ENCODE measurements around the gene C11orf97. TPM values are rescaled to one million over a fixed set of nuclear protein-coding genes. Genes with fewer than 3 reads are reported as not detected.

The C11orf97 gene
- total and polyA plus RNA-seq, 2 of the 13 experiments (the other 11 are each of a cell fraction or from before 2014, with no cell fraction given), result 0.35 TPM; not detected in 1

DNA sequence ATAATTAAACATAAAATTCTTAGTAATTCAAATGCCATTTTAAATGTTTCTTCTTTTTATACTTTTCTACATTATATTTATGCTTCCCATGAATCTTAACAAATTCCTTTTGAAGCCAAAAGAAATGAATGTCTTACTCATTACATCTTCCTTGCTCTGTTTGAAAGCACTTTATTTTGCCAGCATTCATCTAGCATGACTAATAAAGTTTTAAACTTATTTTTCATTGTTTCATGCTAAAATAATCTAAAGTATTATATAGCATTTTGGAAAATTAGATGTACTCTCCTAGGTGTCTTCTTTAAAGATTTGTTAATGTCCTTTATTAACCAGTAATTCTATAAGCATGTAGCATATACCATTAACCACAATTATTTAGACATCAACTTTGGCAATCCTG is 45.2 kb downstream of the C11orf97 start:
- H3K9ac ChIP-seq (ENCODE audit: insufficient read depth, low read depth, low read length), result no peak overlapping the region
- no peaks in the 10 kb centered on the region for H3K79me2 ChIP-seq (ENCODE audit: insufficient read depth, low read length)
- ATAC-seq (no peak), FAIRE-seq (no peak), DNase-seq (ENCODE audit: low spot score) (no peak)
- no peak overlapping the region for H3K4me3 ChIP-seq (replicated peaks in 1 of 3; ENCODE audit: insufficient read depth in 1 of 3, low read depth in 2 of 3, low read length in 3 of 3)
- no peaks in the 10 kb centered on the region for H3K36me3 ChIP-seq (replicated peaks in 1 of 2; ENCODE audit: control insufficient read depth in 1 of 2, insufficient read depth in 2 of 2, low read length in 2 of 2)
- H3K27me3 ChIP-seq (ENCODE audit: control insufficient read depth in 1 of 2, insufficient read depth in 2 of 2, low read length in 2 of 2), result no peaks in the 10 kb centered on the region
- ChIA-PET CTCF (ENCODE audit: low intra/inter-chr PET ratio, low total read pairs) (no interaction called here), POLR2A (no interaction called here)
- H3K4me1 ChIP-seq (ENCODE audit: insufficient read depth, low read length), result no peaks in the 10 kb centered on the region
- no peaks in the 10 kb centered on the region for H3K9me3 ChIP-seq (ENCODE audit: low read length)
- H2AFZ ChIP-seq (ENCODE audit: low read length), result no peak overlapping the region
- BruUV-seq (replicated peaks), result no TSS peak
- TF ChIP-seq ZNF331 (CRISPR knock-in tag; IDR thresholded peaks at IDR 0.05) (no peak), NKX3-1 (CRISPR knock-in tag; IDR thresholded peaks at IDR 0.05) (no peak), ISX (CRISPR knock-in tag; conservative IDR thresholded peaks at IDR 0.05) (no peak), ZNF891 (CRISPR knock-in tag; IDR thresholded peaks at IDR 0.05) (no peak)
- H3K27ac ChIP-seq (ENCODE audit: extremely low read length, insufficient read depth, low read length), result no peak overlapping the region
- intact Hi-C loops (cut with micrococcal nuclease; ENCODE audit: unreplicated experiment) (no loop called here), in situ Hi-C loops (cut with HindIII; ENCODE audit: extremely low pct_ligation_motif_present, low pct_unique_long_range_greater_than_20kb) (no loop called here)
- H4K20me1 ChIP-seq (ENCODE audit: insufficient read depth, low read length), result no peaks in the 10 kb centered on the region
- no peak overlapping the region for H3K4me2 ChIP-seq (ENCODE audit: low read depth, low read length)

DNA sequence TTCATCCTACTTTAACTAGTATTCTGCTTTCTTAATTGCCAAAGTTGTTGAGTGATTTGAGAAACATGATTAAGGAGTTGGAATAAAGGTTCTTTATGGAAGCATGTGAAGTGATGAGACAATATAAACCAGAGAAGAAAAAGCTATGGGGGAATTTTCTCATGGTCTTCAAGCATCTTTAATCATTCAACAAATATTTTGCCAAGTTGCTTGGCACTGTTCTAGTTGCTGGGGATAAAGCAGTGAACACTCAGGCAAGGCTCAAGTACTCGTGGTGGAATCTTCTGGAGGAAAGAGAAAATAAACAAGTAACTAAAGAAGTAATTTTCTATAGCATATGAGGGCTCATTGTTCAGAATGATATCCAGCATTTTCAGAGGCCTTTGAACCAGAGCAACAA is 45.7 kb downstream of the C11orf97 start:
- H2AFZ ChIP-seq (ENCODE audit: low read length), result no peak overlapping the region
- ChIA-PET CTCF (ENCODE audit: low intra/inter-chr PET ratio, low total read pairs) (no interaction called here), POLR2A (no interaction called here)
- H3K4me1 ChIP-seq (ENCODE audit: insufficient read depth, low read length), result no peaks in the 10 kb centered on the region
- DNase-seq (ENCODE audit: low spot score) (no peak), ATAC-seq (no peak), FAIRE-seq (no peak)
- TF ChIP-seq, protein P1, sequence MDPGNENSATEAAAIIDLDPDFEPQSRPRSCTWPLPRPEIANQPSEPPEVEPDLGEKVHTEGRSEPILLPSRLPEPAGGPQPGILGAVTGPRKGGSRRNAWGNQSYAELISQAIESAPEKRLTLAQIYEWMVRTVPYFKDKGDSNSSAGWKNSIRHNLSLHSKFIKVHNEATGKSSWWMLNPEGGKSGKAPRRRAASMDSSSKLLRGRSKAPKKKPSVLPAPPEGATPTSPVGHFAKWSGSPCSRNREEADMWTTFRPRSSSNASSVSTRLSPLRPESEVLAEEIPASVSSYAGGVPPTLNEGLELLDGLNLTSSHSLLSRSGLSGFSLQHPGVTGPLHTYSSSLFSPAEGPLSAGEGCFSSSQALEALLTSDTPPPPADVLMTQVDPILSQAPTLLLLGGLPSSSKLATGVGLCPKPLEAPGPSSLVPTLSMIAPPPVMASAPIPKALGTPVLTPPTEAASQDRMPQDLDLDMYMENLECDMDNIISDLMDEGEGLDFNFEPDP (CRISPR knock-in tag; conservative IDR thresholded peaks at IDR 0.05), result no peak
- no peak for TF ChIP-seq SRSF9 (IDR thresholded peaks at IDR 0.05; ENCODE audit: borderline replicate concordance, insufficient read depth, low read depth, low read length, poor library complexity, severe bottlenecking)
- TF ChIP-seq ZNF850 (CRISPR knock-in tag; conservative IDR thresholded peaks at IDR 0.05), result no peak
- TF ChIP-seq, protein P2, sequence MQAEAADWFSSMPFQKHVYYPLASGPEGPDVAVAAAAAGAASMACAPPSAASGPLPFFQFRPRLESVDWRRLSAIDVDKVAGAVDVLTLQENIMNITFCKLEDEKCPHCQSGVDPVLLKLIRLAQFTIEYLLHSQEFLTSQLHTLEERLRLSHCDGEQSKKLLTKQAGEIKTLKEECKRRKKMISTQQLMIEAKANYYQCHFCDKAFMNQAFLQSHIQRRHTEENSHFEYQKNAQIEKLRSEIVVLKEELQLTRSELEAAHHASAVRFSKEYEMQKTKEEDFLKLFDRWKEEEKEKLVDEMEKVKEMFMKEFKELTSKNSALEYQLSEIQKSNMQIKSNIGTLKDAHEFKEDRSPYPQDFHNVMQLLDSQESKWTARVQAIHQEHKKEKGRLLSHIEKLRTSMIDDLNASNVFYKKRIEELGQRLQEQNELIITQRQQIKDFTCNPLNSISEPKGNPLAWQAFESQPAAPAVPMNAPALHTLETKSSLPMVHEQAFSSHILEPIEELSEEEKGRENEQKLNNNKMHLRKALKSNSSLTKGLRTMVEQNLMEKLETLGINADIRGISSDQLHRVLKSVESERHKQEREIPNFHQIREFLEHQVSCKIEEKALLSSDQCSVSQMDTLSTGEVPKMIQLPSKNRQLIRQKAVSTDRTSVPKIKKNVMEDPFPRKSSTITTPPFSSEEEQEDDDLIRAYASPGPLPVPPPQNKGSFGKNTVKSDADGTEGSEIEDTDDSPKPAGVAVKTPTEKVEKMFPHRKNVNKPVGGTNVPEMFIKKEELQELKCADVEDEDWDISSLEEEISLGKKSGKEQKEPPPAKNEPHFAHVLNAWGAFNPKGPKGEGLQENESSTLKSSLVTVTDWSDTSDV (CRISPR knock-in tag; IDR thresholded peaks at IDR 0.05), result no peak
- TF ChIP-seq IRF2 (CRISPR knock-in tag; IDR thresholded peaks at IDR 0.05), result no peak
- no peak for TF ChIP-seq HNRNPL (IDR thresholded peaks at IDR 0.05; ENCODE audit: low read depth, low read length)
- no peak for TF ChIP-seq DNMT1 (CRISPR knock-in tag; IDR thresholded peaks at IDR 0.05)
- BruUV-seq (replicated peaks), result no TSS peak
- WGBS (ENCODE audit: low lambda C conversion rate), result 4% methylated on average over 1 of the region's 1 CpG
- in situ Hi-C loops (cut with HindIII; ENCODE audit: extremely low pct_ligation_motif_present, low pct_unique_long_range_greater_than_20kb), result no loop called here
- no peaks in the 10 kb centered on the region for H4K20me1 ChIP-seq (ENCODE audit: insufficient read depth, low read length)
- no peak overlapping the region for H3K4me2 ChIP-seq (ENCODE audit: low read depth, low read length)
- no peak overlapping the region for H3K27ac ChIP-seq (ENCODE audit: extremely low read length, insufficient read depth, low read length)
- no peak overlapping the region for H3K9ac ChIP-seq (ENCODE audit: insufficient read depth, low read depth, low read length)
- H3K27me3 ChIP-seq (ENCODE audit: control insufficient read depth in 1 of 2, insufficient read depth in 2 of 2, low read length in 2 of 2), result no peaks in the 10 kb centered on the region
- no peaks in the 10 kb centered on the region for H3K79me2 ChIP-seq (ENCODE audit: insufficient read depth, low read length)
- H3K9me3 ChIP-seq (ENCODE audit: low read length), result no peaks in the 10 kb centered on the region
- intact Hi-C loops (cut with micrococcal nuclease; ENCODE audit: unreplicated experiment), result no loop called here
- H3K36me3 ChIP-seq (replicated peaks in 1 of 2; ENCODE audit: control insufficient read depth in 1 of 2, insufficient read depth in 2 of 2, low read length in 2 of 2), result no peaks in the 10 kb centered on the region
- H3K4me3 ChIP-seq (replicated peaks in 1 of 3; ENCODE audit: insufficient read depth in 1 of 3, low read depth in 2 of 3, low read length in 3 of 3), result no peak overlapping the region

All from HepG2 (cell line).